IMR-90 (cell line): ENCODE data around the gene EFCAB10. TPM values are rescaled to one million over a fixed set of nuclear protein-coding genes. Genes with fewer than 3 reads are reported as not detected.

Experiments used
- ATAC-seq: fragments of 200-7000 bp; cut with Tn5 transposase; 2 replicates; pipeline ENCODE4 v1.9.1; 2020; ENCODE audit warnings: low read depth, mild to moderate bottlenecking, moderate library complexity
- BruUV-seq: library from RNA; stranded (reverse); fragments of 400-500 nt; replicated peaks from 2 replicates; lab custom pipeline; 2021; lab: Mats Ljungman, UMichigan
- CTCF ChIA-PET: fragments of 300-600 bp; formaldehyde crosslinking; extraction: SDS; loops from one replicate; lab custom pipeline; 2021; ENCODE audit warnings: antibody characterized with exemption; lab: Yijun Ruan, JAX
- POLR2A ChIA-PET: fragments of 300-600 bp; sonication (Branson Sonifier 250); formaldehyde crosslinking; loops from one replicate; lab custom pipeline; 2022; ENCODE audit warnings: antibody characterized with exemption; ENCODE audit not compliant: unreplicated experiment; lab: Charles Lee
- DNase-seq: peaks from one replicate; pipeline ENCODE4 v3.0.0; 2013
- H2AFZ ChIP-seq: replicated peaks from 2 replicates; pipeline ENCODE3; 2013; ENCODE audit warnings: low read length, mild to moderate bottlenecking; ENCODE audit not compliant: poor library complexity
- H2AK5ac ChIP-seq: 2 replicates; pipeline ENCODE4 v1.6.1; 2013; ENCODE audit warnings: low read depth, low read length, inconsistent platforms
- H2AK9ac ChIP-seq: replicated peaks from 2 replicates; pipeline ENCODE3; 2013; ENCODE audit warnings: mild to moderate bottlenecking, low read depth, low read length, moderate library complexity; ENCODE audit not compliant: poor library complexity
- H2BK120ac ChIP-seq: 2 replicates; pipeline ENCODE4 v1.6.1; 2013; ENCODE audit warnings: low read depth, low read length, inconsistent platforms
- H2BK15ac ChIP-seq: 3 replicates; pipeline ENCODE4 v1.6.1; 2013; ENCODE audit warnings: low read depth, low read length, inconsistent platforms
- H2BK20ac ChIP-seq: 2 replicates; pipeline ENCODE4 v1.6.1; 2013; ENCODE audit warnings: low read depth, mild to moderate bottlenecking, inconsistent platforms, low read length, moderate library complexity
- H2BK5ac ChIP-seq: 2 replicates; pipeline ENCODE4 v1.6.1; 2013; ENCODE audit warnings: mild to moderate bottlenecking, low read depth, low read length, inconsistent platforms; ENCODE audit not compliant: poor library complexity, severe bottlenecking
- H3K14ac ChIP-seq: replicated peaks from 2 replicates; pipeline ENCODE4 v1.6.1; 2013; ENCODE audit warnings: low read depth, low read length, inconsistent platforms
- H3K18ac ChIP-seq: 2 replicates; pipeline ENCODE4 v1.6.1; 2013; ENCODE audit warnings: low read depth, low read length, control low read depth
- H3K23ac ChIP-seq: 2 replicates; pipeline ENCODE4 v1.6.1; 2013; ENCODE audit warnings: low read depth, low read length, inconsistent platforms
- H3K27ac ChIP-seq: 2 replicates; pipeline ENCODE4 v1.5.1; 2013; ENCODE audit warnings: mild to moderate bottlenecking, control low read depth, low read length; ENCODE audit not compliant: insufficient read depth
- H3K27me3 ChIP-seq: 2 replicates; pipeline ENCODE4 v1.6.1; 2013; ENCODE audit warnings: low read length; ENCODE audit not compliant: control insufficient read depth, insufficient read depth
- H3K36me3 ChIP-seq: 2 replicates; pipeline ENCODE4 v1.6.1; 2013; ENCODE audit warnings: low read length, mixed read lengths; ENCODE audit not compliant: control insufficient read depth, insufficient read depth
- H3K4ac ChIP-seq: 2 replicates; pipeline ENCODE4 v1.6.1; 2013; ENCODE audit warnings: low read depth, low read length, inconsistent platforms
- H3K4me1 ChIP-seq: 2 replicates; pipeline ENCODE4 v1.6.1; 2013; ENCODE audit warnings: low read length, mixed read lengths; ENCODE audit not compliant: control insufficient read depth, insufficient read depth
- H3K4me2 ChIP-seq: 2 replicates; pipeline ENCODE4 v1.6.1; 2013; ENCODE audit warnings: low read depth, mild to moderate bottlenecking, control low read depth, low read length, moderate library complexity
- H3K4me3 ChIP-seq: 2 replicates; pipeline ENCODE4 v1.5.1; 2013; ENCODE audit warnings: low read depth, mild to moderate bottlenecking, control low read depth, low read length, moderate library complexity; ENCODE audit not compliant: insufficient read depth
- H3K56ac ChIP-seq: 2 replicates; pipeline ENCODE4 v1.6.1; 2013; ENCODE audit warnings: low read length, inconsistent platforms; ENCODE audit not compliant: insufficient read depth; ENCODE audit errors: extremely low read depth
- H3K79me1 ChIP-seq, 2 experiments: 2 replicates each; pipeline ENCODE4 v1.6.1; 2013; ENCODE audit warnings: low read length in 2 of 2, inconsistent platforms in 1 of 2, low read depth in 1 of 2
- H3K9ac ChIP-seq: 2 replicates; pipeline ENCODE4 v1.6.1; 2013; ENCODE audit warnings: low read depth, low read length, control low read depth
- H3K9me1 ChIP-seq: 2 replicates; pipeline ENCODE4 v1.6.1; 2013; ENCODE audit warnings: low read length, inconsistent platforms; ENCODE audit not compliant: insufficient read depth
- H3K9me3 ChIP-seq: 2 replicates; pipeline ENCODE4 v1.6.1; 2013; ENCODE audit warnings: low read length; ENCODE audit not compliant: control insufficient read depth, insufficient read depth
- H4K20me1 ChIP-seq: 2 replicates; pipeline ENCODE4 v1.6.1; 2013; ENCODE audit warnings: low read length, inconsistent platforms; ENCODE audit not compliant: insufficient read depth
- H4K5ac ChIP-seq: 2 replicates; pipeline ENCODE4 v1.6.1; 2013; ENCODE audit warnings: mild to moderate bottlenecking, low read depth, low read length, control low read depth
- H4K8ac ChIP-seq, 2 experiments: 2 replicates each; pipeline ENCODE4 v1.6.1; 2013; ENCODE audit warnings: low read depth in 2 of 2, low read length in 2 of 2, control low read depth in 1 of 2, inconsistent platforms in 1 of 2
- H4K91ac ChIP-seq: 2 replicates; pipeline ENCODE4 v1.6.1; 2013; ENCODE audit warnings: low read depth, low read length, inconsistent platforms; ENCODE audit not compliant: insufficient read depth
- BHLHE40 ChIP-seq: fragments of 150-350 bp; IDR thresholded peaks from 2 replicates; pipeline ENCODE4 v1.6.1; 2016; ENCODE audit warnings: mild to moderate bottlenecking, low read depth, low read length
- CEBPB ChIP-seq: IDR thresholded peaks from 2 replicates; pipeline ENCODE4 v1.6.1; 2012; ENCODE audit warnings: low read depth, low read length, improper control_type of control experiment
- CHD1 ChIP-seq: IDR thresholded peaks from 2 replicates; pipeline ENCODE4 v1.6.1; 2012; ENCODE audit warnings: low read depth, low read length, improper control_type of control experiment
- CTCF ChIP-seq: conservative IDR thresholded peaks from 2 replicates; pipeline ENCODE4 v1.5.1; 2012; ENCODE audit warnings: mild to moderate bottlenecking, low read depth, low read length, improper control_type of control experiment
- FOS ChIP-seq: fragments of 150-350 bp; IDR thresholded peaks from 2 replicates; pipeline ENCODE4 v1.6.1; 2016; ENCODE audit warnings: low read depth, low read length
- MAFK ChIP-seq: IDR thresholded peaks from 2 replicates; pipeline ENCODE4 v1.6.1; 2012; ENCODE audit warnings: low read depth, low read length, improper control_type of control experiment
- MAZ ChIP-seq: IDR thresholded peaks from 2 replicates; pipeline ENCODE4 v1.6.1; 2012; ENCODE audit warnings: low read depth, mild to moderate bottlenecking, low read length, improper control_type of control experiment, moderate library complexity, borderline replicate concordance
- MXI1 ChIP-seq: IDR thresholded peaks from 2 replicates; pipeline ENCODE4 v1.6.1; 2012; ENCODE audit warnings: low read depth, mild to moderate bottlenecking, low read length, moderate library complexity, borderline replicate concordance
- NFE2L2 ChIP-seq: fragments of 150-350 bp; IDR thresholded peaks from 2 replicates; pipeline ENCODE4 v1.6.1; 2016; ENCODE audit warnings: low read depth, mild to moderate bottlenecking, low read length
- POLR2A ChIP-seq: IDR thresholded peaks from 2 replicates; pipeline ENCODE4 v1.6.1; 2012; ENCODE audit warnings: mild to moderate bottlenecking, low read depth, low read length
- RAD21 ChIP-seq: IDR thresholded peaks from 2 replicates; pipeline ENCODE4 v1.6.1; 2012; ENCODE audit warnings: low read length, improper control_type of control experiment
- RCOR1 ChIP-seq: IDR thresholded peaks from 2 replicates; pipeline ENCODE4 v1.6.1; 2012; ENCODE audit warnings: mild to moderate bottlenecking, low read length, improper control_type of control experiment; ENCODE audit not compliant: insufficient replicate concordance
- RFX5 ChIP-seq: IDR thresholded peaks from 2 replicates; pipeline ENCODE4 v1.8.0; 2012; ENCODE audit warnings: low read depth, mild to moderate bottlenecking, low read length, moderate library complexity
- SMC3 ChIP-seq: fragments of 150-350 bp; IDR thresholded peaks from 2 replicates; pipeline ENCODE4 v1.6.1; 2016; ENCODE audit warnings: low read depth, mild to moderate bottlenecking, antibody characterized with exemption, low read length, moderate library complexity
- WGBS, 2 experiments: methylation state at CpG; one replicate each; pipeline versions ENCODE4 v1.1.5 to v1.1.7; 2013; ENCODE audit warnings: missing lambda C conversion rate in 2 of 2; ENCODE audit not compliant: insufficient read length in 1 of 2; ENCODE audit errors: extremely low coverage in 2 of 2; 5-methylcytosine and 5-hydroxymethylcytosine counted together
- dilution Hi-C: fragments of 300-500 bp; cut with HindIII; formaldehyde crosslinking; loops from one replicate; pipeline ENCODE4 v1.14.3; 2018; ENCODE audit warnings: low sequenced_read_pairs; ENCODE audit not compliant: unreplicated experiment
- in situ Hi-C: fragments of 300-500 bp; cut with MboI; formaldehyde crosslinking; loops from 3 replicates; pipeline ENCODE4 v1.14.3; 2019; ENCODE audit warnings: low sequenced_read_pairs, inconsistent platforms, mixed read lengths
- intact Hi-C: fragments of 100-400 bp; cut with micrococcal nuclease; formaldehyde crosslinking; loops from 2 replicates; pipeline ENCODE4 v1.10.0; 2022
- polyA plus RNA-seq, 3 experiments: library from polyadenylated mRNA; depleted of rRNA; stranded (reverse); fragments of >200 nt; gene quantifications; 2 replicates each; pipeline ENCODE4 v1.2.3, GENCODE V29; 2012; ENCODE audit warnings: low replicate concordance in 1 of 3
- total RNA-seq: library from RNA; depleted of rRNA; stranded (reverse); fragments of >200 nt; gene quantifications from 2 replicates; pipeline ENCODE4 v1.2.3, GENCODE V29; 2012
- TF ChIP-seq, protein P1 (sequence below): fragments of 150-350 bp; IDR thresholded peaks from 2 replicates; pipeline ENCODE4 v1.6.1; 2016; ENCODE audit warnings: low read depth, mild to moderate bottlenecking, low read length, moderate library complexity, borderline replicate concordance
- TF ChIP-seq, protein P2 (sequence below): fragments of 150-350 bp; IDR thresholded peaks from 2 replicates; pipeline ENCODE4 v1.6.1; 2017; ENCODE audit warnings: mild to moderate bottlenecking, antibody characterized with exemption, low read length, low read depth

Gene EFCAB10
- total and polyA plus RNA-seq, 2 of the 4 experiments (the other 2 are of a cell fraction) = not detected

GRCh38 chr7:105623906-105624305 is 42.6 kb upstream of the EFCAB10 start:
- in situ Hi-C loops = no loop called here
- 83% methylated on average over 4 of the region's 15 CpGs; no CpG with 5 or more reads in 1 of the 2 experiments for WGBS, 2 experiments

More at GRCh38 chr7:105623906-105624305, 42.6 kb upstream of the EFCAB10 start:
- ChIA-PET POLR2A (no interaction called here), CTCF (no interaction called here)
- Histone ChIP-seq H2BK15ac (no peak overlapping the region), H4K91ac (no peak overlapping the region), H2BK120ac (no peak overlapping the region), H3K56ac (no peak overlapping the region), H3K4me3 (no peak overlapping the region), H3K9me3 (no peaks in the 10 kb centered on the region), H3K4ac (no peak overlapping the region), H3K36me3 (peaks cover 18% of the 10 kb centered on the region), H2AK9ac (no peak overlapping the region), H3K18ac (no peak overlapping the region), H3K4me1 (no peaks in the 10 kb centered on the region; the same call in 1 of the 2 replicates), H3K4me2 (no peak overlapping the region), H2BK5ac (no peak overlapping the region), H3K23ac (no peak overlapping the region), H3K9ac (no peak overlapping the region), H3K79me1 (no peaks in the 10 kb centered on the region), H3K14ac (no peak overlapping the region), H2AK5ac (no peak overlapping the region), H3K27ac (no peak overlapping the region), H3K27me3 (no peaks in the 10 kb centered on the region), H3K9me1 (no peaks in the 10 kb centered on the region; the same call in 1 of the 2 replicates), H2AFZ (no peak overlapping the region), H2BK20ac (no peak overlapping the region), H4K20me1 (no peaks in the 10 kb centered on the region), H4K5ac (no peak overlapping the region), H4K8ac (no peak overlapping the region)
- no peak for ATAC-seq
- intact Hi-C loops (no loop called here), dilution Hi-C loops (no loop called here)
- DNase-seq = no peak
- TF ChIP-seq CHD1 = no peak
- no peak for TF ChIP-seq SMC3
- TF ChIP-seq CEBPB = no peak
- TF ChIP-seq POLR2A = no peak
- no peak for TF ChIP-seq MAZ
- TF ChIP-seq, protein P1, sequence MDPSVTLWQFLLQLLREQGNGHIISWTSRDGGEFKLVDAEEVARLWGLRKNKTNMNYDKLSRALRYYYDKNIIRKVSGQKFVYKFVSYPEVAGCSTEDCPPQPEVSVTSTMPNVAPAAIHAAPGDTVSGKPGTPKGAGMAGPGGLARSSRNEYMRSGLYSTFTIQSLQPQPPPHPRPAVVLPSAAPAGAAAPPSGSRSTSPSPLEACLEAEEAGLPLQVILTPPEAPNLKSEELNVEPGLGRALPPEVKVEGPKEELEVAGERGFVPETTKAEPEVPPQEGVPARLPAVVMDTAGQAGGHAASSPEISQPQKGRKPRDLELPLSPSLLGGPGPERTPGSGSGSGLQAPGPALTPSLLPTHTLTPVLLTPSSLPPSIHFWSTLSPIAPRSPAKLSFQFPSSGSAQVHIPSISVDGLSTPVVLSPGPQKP = no peak
- TF ChIP-seq FOS = no peak
- TF ChIP-seq CTCF = no peak
- no peak for TF ChIP-seq RAD21
- no peak for TF ChIP-seq RFX5
- no peak for TF ChIP-seq NFE2L2
- no peak for TF ChIP-seq BHLHE40
- TF ChIP-seq, protein P2, sequence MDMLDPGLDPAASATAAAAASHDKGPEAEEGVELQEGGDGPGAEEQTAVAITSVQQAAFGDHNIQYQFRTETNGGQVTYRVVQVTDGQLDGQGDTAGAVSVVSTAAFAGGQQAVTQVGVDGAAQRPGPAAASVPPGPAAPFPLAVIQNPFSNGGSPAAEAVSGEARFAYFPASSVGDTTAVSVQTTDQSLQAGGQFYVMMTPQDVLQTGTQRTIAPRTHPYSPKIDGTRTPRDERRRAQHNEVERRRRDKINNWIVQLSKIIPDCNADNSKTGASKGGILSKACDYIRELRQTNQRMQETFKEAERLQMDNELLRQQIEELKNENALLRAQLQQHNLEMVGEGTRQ = no peak
- TF ChIP-seq RCOR1 = no peak
- no peak for TF ChIP-seq MXI1
- no peak for TF ChIP-seq MAFK
- no TSS peak for BruUV-seq
